Measurements from ENCODE around the gene COTL1. TPM values are rescaled to one million over a fixed set of nuclear protein-coding genes. Genes with fewer than 3 reads are reported as not detected.

The COTL1 gene
- polyA plus RNA-seq, 2 of the 4 experiments (the other 2 are of a cell fraction) = 89.7 to 372 TPM

- DNase-seq (ENCODE audit: low read depth in 1 of 2, low spot score in 1 of 2) (no peak), FAIRE-seq (no peak), ATAC-seq (no peak)
- Histone ChIP-seq H3K27ac (no peak overlapping the region), H3K4me3 (no peak overlapping the region), H3K9me3 (no peaks in the 10 kb centered on the region), H3K4me2 (no peak overlapping the region), H3K4me1 (no peaks in the 10 kb centered on the region)
- ChIA-PET CTCF (interaction anchor here (1.0 to 2.1 kb wide), 4 partner anchors 9 to 126 kb away, joined by 3 to 12 read pairs (median 4); no protein-coding TSS in a partner anchor), POLR2A (no interaction called here)
- WGBS (ENCODE audit: missing lambda C conversion rate) = 85% methylated on average over 6 of the region's 6 CpGs
- TF ChIP-seq BCL3 (IDR thresholded peaks at IDR 0.05) (no peak), RAD21 (conservative IDR thresholded peaks at IDR 0.05 in 1 of 2, IDR thresholded peaks at IDR 0.05 in 1 of 2) (no peak), HDAC2 (IDR thresholded peaks at IDR 0.05) (no peak), FOXS1 (CRISPR knock-in tag; IDR thresholded peaks at IDR 0.05) (no peak), MAZ (IDR thresholded peaks at IDR 0.05; ENCODE audit: borderline replicate concordance, low read depth, low read length) (no peak), HOXA7 (CRISPR knock-in tag; IDR thresholded peaks at IDR 0.05) (no peak), KDM5A (IDR thresholded peaks at IDR 0.05) (no peak), CBX2 (IDR thresholded peaks at IDR 0.05; ENCODE audit: borderline replicate concordance, low read depth) (no peak), PHF8 (IDR thresholded peaks at IDR 0.05; ENCODE audit: borderline replicate concordance, low read depth) (no peak), SREBF2 (IDR thresholded peaks at IDR 0.05) (no peak), MYC (IDR thresholded peaks at IDR 0.05; ENCODE audit: borderline replicate concordance, low read length) (no peak), HOXB5 (CRISPR knock-in tag; IDR thresholded peaks at IDR 0.05) (no peak), RCOR1 (IDR thresholded peaks at IDR 0.05; ENCODE audit: low read depth, low read length) (no peak), EHF (CRISPR knock-in tag; IDR thresholded peaks at IDR 0.05) (no peak), JUNB (IDR thresholded peaks at IDR 0.05) (no peak), KDM1A (IDR thresholded peaks at IDR 0.05; ENCODE audit: low read depth) (no peak), ZFP36 (IDR thresholded peaks at IDR 0.05; ENCODE audit: borderline replicate concordance, partially characterized antibody) (no peak), GATA3 (IDR thresholded peaks at IDR 0.05; ENCODE audit: borderline replicate concordance) (no peak)
- TF ChIP-seq, protein P1, sequence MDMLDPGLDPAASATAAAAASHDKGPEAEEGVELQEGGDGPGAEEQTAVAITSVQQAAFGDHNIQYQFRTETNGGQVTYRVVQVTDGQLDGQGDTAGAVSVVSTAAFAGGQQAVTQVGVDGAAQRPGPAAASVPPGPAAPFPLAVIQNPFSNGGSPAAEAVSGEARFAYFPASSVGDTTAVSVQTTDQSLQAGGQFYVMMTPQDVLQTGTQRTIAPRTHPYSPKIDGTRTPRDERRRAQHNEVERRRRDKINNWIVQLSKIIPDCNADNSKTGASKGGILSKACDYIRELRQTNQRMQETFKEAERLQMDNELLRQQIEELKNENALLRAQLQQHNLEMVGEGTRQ (IDR thresholded peaks at IDR 0.05) = no peak
Observed at GRCh38 chr16:84631886-84632285, 14.0 kb upstream of the COTL1 start.

- Histone ChIP-seq H3K27ac (no peak overlapping the region), H3K4me3 (no peak overlapping the region), H3K4me1 (no peaks in the 10 kb centered on the region), H3K9me3 (no peaks in the 10 kb centered on the region), H3K4me2 (no peak overlapping the region)
- ATAC-seq = no peak
- TF ChIP-seq HDAC2 (IDR thresholded peaks at IDR 0.05) (no peak), POLR2A (IDR thresholded peaks at IDR 0.05; ENCODE audit: low read length) (no peak)
- FAIRE-seq = no peak
- CTCF ChIA-PET = interaction anchor here (1.0 to 2.1 kb wide), 4 partner anchors 9 to 125 kb away, joined by 3 to 12 read pairs (median 4); no protein-coding TSS in a partner anchor
- no peak for DNase-seq (ENCODE audit: low read depth in 1 of 2, low spot score in 1 of 2)
- POLR2A ChIA-PET = interaction anchor here (0.6 kb wide), 1 partner anchor 10 kb away, joined by 4 read pairs; no protein-coding TSS in a partner anchor
- WGBS (ENCODE audit: missing lambda C conversion rate) = 78% methylated on average over 4 of the region's 4 CpGs
Observed at GRCh38 chr16:84631153-84631466, 13.2 kb upstream of the COTL1 start.

GRCh38 chr16:84630446-84631152 lies 12.7 kb upstream of the COTL1 start:
- CTCF ChIA-PET = interaction anchor here (1.0 kb wide), 1 partner anchor 113 kb away, joined by 3 read pairs; no protein-coding TSS in a partner anchor
- Histone ChIP-seq H3K4me3 (no peak overlapping the region), H3K9me3 (no peaks in the 10 kb centered on the region), H3K4me2 (no peak overlapping the region), H3K4me1 (no peaks in the 10 kb centered on the region), H3K27ac (no peak overlapping the region)
- TF ChIP-seq ZC3H11A (IDR thresholded peaks at IDR 0.05) = no peak
- no peak for TF ChIP-seq BCL3 (IDR thresholded peaks at IDR 0.05)
- TF ChIP-seq CHD4 (IDR thresholded peaks at IDR 0.05; ENCODE audit: borderline replicate concordance) = no peak
- TF ChIP-seq, protein P2, sequence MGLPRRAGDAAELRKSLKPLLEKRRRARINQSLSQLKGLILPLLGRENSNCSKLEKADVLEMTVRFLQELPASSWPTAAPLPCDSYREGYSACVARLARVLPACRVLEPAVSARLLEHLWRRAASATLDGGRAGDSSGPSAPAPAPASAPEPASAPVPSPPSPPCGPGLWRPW (IDR thresholded peaks at IDR 0.05) = no peak
- TF ChIP-seq FOSL2 (IDR thresholded peaks at IDR 0.05) = no peak
- TF ChIP-seq FOSL2 (CRISPR knock-in tag; IDR thresholded peaks at IDR 0.05) = no peak
- TF ChIP-seq, protein P3, sequence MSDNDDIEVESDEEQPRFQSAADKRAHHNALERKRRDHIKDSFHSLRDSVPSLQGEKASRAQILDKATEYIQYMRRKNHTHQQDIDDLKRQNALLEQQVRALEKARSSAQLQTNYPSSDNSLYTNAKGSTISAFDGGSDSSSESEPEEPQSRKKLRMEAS (IDR thresholded peaks at IDR 0.05) = no peak
- TF ChIP-seq HOXA7 (CRISPR knock-in tag; IDR thresholded peaks at IDR 0.05) = no peak
- no peak for TF ChIP-seq POLR2A (IDR thresholded peaks at IDR 0.05; ENCODE audit: low read length)
- TF ChIP-seq CBX2 (IDR thresholded peaks at IDR 0.05; ENCODE audit: borderline replicate concordance, low read depth) = no peak
- no peak for TF ChIP-seq RCOR1 (IDR thresholded peaks at IDR 0.05; ENCODE audit: low read depth, low read length)
- TF ChIP-seq SMC3 (IDR thresholded peaks at IDR 0.05) = no peak
- TF ChIP-seq NPAS2 (CRISPR knock-in tag; IDR thresholded peaks at IDR 0.05; ENCODE audit: borderline replicate concordance) = no peak
- 86% methylated on average over 16 of the region's 16 CpGs for WGBS (ENCODE audit: missing lambda C conversion rate)
- POLR2A ChIA-PET = no interaction called here
- ATAC-seq (no peak), DNase-seq (ENCODE audit: low read depth in 1 of 2, low spot score in 1 of 2) (no peak), FAIRE-seq (no peak)

Measured in A549 (cell line).